ENCODE measurements around the gene YIPF5.

DNA sequence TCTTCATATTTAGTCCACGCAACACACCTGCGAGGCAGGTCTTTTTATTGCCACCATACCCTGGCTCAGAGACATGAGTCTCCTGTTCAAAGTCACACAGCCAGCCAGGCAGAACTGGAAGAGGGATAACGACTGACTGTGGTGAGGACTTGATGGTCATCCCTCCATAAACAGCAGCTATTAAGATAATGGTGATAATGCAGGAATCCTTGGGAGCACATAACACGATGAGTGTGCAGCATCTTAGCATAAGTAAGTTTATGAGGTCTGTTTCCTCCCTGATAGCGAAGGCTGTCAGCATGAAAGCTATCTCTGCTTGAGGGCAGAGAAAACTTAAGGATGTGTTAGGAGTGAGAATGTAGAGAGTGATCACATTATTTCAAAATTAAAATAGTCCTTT is 31.1 kb upstream of the YIPF5 start:
- TF ChIP-seq, protein P1, sequence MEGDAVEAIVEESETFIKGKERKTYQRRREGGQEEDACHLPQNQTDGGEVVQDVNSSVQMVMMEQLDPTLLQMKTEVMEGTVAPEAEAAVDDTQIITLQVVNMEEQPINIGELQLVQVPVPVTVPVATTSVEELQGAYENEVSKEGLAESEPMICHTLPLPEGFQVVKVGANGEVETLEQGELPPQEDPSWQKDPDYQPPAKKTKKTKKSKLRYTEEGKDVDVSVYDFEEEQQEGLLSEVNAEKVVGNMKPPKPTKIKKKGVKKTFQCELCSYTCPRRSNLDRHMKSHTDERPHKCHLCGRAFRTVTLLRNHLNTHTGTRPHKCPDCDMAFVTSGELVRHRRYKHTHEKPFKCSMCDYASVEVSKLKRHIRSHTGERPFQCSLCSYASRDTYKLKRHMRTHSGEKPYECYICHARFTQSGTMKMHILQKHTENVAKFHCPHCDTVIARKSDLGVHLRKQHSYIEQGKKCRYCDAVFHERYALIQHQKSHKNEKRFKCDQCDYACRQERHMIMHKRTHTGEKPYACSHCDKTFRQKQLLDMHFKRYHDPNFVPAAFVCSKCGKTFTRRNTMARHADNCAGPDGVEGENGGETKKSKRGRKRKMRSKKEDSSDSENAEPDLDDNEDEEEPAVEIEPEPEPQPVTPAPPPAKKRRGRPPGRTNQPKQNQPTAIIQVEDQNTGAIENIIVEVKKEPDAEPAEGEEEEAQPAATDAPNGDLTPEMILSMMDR (conservative IDR thresholded peaks at IDR 0.05; ENCODE audit: low read depth, low read length) = no peak
- TF ChIP-seq EZH2 (IDR thresholded peaks at IDR 0.05; ENCODE audit: low read length, unreplicated experiment) (no peak), EZH2phosphoT487 (IDR thresholded peaks at IDR 0.05; ENCODE audit: borderline replicate concordance, low read length) (no peak)

All from PC-3 (cell line).